GM12872 (cell line): Measurements from ENCODE around the gene FBN1.

ENCODE experiments used
- CTCF ChIP-seq: IDR thresholded peaks from 3 replicates; pipeline ENCODE4 v1.5.1; 2011; ENCODE audit warnings: low read depth, mild to moderate bottlenecking, low read length, moderate library complexity; ENCODE audit not compliant: insufficient read depth

Gene FBN1

DNA sequence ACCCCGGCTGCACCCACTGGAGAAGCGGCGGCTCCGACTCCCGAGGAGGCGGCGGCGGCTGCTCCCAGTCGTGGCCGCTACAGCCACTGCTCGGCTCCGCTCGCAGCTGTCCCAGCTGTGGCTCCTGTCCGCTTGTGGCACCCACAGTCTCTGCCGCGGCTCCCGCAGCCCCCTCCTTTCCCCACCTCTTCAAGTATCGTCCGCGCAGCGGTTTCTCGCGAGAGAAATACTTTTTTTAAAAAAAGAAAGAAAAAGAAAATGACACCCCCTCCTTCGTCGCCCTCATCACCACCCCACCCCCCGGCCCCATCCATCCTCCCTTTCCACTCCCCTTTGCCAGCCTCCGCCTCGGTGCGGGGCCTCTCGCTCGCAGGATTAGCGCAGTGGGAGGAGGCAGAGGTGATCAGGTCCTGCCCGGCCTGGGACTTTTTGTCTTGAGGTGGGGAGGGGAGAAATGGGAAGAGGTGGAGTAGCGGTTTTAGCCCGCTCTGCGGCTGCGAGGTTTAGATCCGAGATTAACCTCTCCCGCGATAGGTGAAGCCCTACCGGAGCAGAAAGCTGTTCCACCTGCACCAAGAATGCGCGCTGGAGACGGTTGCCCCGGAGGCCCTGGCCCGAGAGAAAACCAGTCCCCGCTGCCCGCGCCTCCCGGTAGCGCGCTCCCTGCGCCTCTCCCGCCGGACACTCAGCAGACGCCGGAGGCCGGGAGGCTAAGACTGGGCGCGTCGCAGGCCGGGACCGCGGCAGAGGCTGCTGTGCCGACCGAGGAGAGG is at the start of gene FBN1:
Gene FBN1 (minus strand): TSS at position 152 of the 773 bp plus-strand sequence. CDS start 940 bp downstream, outside the sequence.
- TF ChIP-seq CTCF, result no peak

- TF ChIP-seq CTCF, result no peak
These were observed 48.0 kb upstream of the FBN1 start for GRCh38 chr15:48693484-48693883.

DNA sequence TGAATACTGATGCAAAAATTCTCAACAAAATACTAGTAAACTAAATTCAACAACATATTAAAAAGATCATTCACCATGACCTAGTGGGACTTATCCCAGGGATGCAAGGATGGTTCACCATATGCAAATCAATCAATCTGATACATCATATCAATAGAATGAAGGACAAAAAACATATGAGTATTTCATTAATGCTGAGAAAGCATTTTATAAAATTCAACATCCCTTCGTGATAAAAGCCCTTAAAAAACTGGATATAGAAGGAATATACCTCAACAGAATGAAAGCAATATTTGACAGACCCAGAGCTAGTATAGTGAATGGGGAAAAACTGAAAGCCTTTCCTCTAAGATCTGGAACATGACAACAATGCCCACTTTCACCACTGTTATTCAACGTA is 43.0 kb upstream of the FBN1 start:
- no peak for TF ChIP-seq CTCF

DNA sequence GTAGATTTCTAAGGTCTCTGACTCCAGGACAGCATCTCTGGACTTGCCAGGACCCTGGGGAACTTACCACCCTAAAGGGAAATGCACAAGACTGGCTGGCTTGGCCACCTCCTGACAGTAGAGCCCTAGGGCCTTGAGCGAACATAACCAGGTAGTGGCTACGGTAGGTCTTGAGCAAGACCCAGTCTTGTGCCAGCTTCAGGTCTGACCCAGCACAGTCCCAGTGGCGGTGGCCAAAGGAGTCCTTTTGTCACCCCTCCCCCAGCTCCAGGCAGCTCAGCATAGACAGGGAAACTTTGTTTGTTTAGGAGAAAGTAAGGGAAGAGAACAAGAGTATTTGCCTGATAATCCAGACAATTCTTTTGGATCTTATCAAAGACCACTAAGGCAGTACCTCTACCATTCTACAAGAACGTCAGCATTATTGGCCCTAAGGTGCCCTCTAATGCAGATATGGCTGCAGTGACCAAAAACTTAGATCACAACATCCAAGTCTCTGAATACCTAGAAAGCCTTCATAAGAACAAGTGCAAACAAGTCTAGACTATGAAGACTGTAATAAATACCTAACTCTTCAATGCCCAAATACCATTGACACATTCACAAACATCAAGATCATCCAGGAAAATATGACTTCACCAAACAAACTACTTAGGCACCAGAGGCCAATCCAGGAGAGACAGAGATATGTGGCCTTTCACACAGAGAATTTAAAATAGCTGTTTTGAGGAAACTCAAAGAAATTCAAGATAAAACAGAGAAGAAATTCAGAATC is 38.7 kb upstream of the FBN1 start:
- TF ChIP-seq CTCF, result no peak

GRCh38 chr15:48682942-48683651 is 37.6 kb upstream of the FBN1 start:
- no peak for TF ChIP-seq CTCF

GRCh38 chr15:48681353-48681752 is 35.8 kb upstream of the FBN1 start:
- TF ChIP-seq CTCF, result no peak

DNA sequence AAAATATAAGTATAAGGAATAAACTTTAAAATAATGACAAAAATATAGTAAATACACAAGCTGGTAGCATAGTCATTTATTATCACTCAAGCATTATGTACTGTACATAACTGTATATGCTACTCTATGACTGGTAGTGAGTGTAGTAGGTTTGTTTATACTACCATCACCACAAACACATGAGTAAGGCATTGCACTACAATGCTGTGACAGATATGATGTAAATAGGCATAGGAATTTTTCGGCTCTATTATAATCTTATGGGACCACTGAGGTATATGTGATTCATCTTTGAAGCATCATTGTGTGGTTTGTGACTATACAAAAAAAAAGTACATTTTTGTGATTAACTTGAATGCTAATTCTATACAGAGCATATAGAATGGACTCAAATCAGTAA is 35.3 kb upstream of the FBN1 start:
- TF ChIP-seq CTCF, result no peak
